ENCODE measurements around the gene TAF12.
A peak's percentile ranks its signal among the peaks of the same experiment; 100 is the strongest.
"Not testable (repeated sequence)": the region's sequence is repeated elsewhere in the genome, so short reads cannot be mapped to it uniquely, and the experiment has no call there.

TAF12 gene

DNA sequence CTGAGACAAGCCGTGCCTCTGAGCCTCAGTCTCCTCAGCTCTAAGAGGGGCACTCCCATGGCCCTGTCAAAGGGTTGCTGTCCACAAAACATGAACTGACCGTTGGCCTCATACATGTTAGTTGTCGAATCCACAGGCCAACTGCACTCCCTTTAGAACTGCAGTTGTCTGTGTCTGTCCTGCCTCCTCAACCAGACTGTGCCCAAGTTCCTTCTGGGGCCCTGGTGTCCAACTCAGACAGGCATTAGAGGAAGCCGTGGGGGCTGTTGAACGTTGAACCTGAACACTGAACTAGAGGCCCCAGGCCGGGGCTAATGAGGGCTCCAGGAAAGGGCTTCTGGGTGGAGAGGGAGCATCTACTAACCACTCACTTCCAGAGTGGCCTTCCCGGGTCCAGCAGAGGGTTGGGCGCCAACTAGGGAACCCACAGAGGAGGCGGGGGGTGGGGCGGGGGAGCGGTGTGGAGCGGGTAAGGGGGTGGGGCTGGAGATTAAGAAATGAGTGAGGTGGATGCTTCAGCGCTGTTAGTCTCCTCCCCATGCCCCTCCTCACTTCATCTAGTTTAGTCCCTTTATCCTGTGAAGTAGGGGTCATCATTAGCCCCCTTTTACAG is 51.1 kb downstream of the TAF12 start, which contains the start of gene RAB42:
RAB42 (plus strand) TSS at position 558 of the 613 bp plus-strand sequence. CDS start 247 bp downstream, outside the sequence.
- Histone ChIP-seq H4K8ac (ENCODE audit: low read depth, low read length) (peak within 1 kb of the TSS; percentile 85), H3K4ac (ENCODE audit: low read depth, low read length) (no peak within 1 kb of the TSS), H3K79me1 (ENCODE audit: low read length) (peaks cover 7% of the 10 kb centered on the region), H3K4me1 (ENCODE audit: control insufficient read depth in 1 of 2, insufficient read depth in 2 of 2, low read length in 2 of 2) (peaks cover 8 to 10% of the 10 kb centered on the region in 2 experiments), H3K79me2 (ENCODE audit: control insufficient read depth, insufficient read depth, low read length, poor library complexity) (peaks cover 5% of the 10 kb centered on the region), H3K9me3 (ENCODE audit: insufficient read depth, low read depth, low read length) (no peaks in the 10 kb centered on the region), H2BK5ac (ENCODE audit: low read depth, low read length, poor library complexity) (peak within 1 kb of the TSS; percentile 27), H3K36me3 (ENCODE audit: control insufficient read depth in 1 of 2, insufficient read depth in 2 of 2, low read length in 2 of 2) (no peaks in the 10 kb centered on the region), H3K18ac (ENCODE audit: low read length) (peak within 1 kb of the TSS; percentile 41), H3K9ac (ENCODE audit: low read length) (no peak within 1 kb of the TSS), H3K4me2 (ENCODE audit: low read length) (peak within 1 kb of the TSS; percentile 90), H2BK12ac (ENCODE audit: low read length) (peak within 1 kb of the TSS; percentile 80), H2AFZ (ENCODE audit: insufficient read depth, low read length, poor library complexity) (peak within 1 kb of the TSS; percentile 82), H3K4me3 (ENCODE audit: low read depth, low read length) (peak within 1 kb of the TSS; percentile 67), H4K91ac (ENCODE audit: low read depth, low read length) (peak within 1 kb of the TSS; percentile 70), H2AK5ac (ENCODE audit: low read length) (peak within 1 kb of the TSS; percentile 59), H3K27ac (ENCODE audit: low read depth, low read length) (no peak within 1 kb of the TSS), H3K23ac (ENCODE audit: low read length) (no peak within 1 kb of the TSS), H4K12ac (ENCODE audit: low read depth, low read length) (peak within 1 kb of the TSS; percentile 74), H3K14ac (ENCODE audit: low read length) (peak within 1 kb of the TSS; percentile 89), H3K27me3 (ENCODE audit: insufficient read depth, low read length) (no peaks in the 10 kb centered on the region), H2BK120ac (ENCODE audit: insufficient read depth, low read length, poor library complexity) (peak within 1 kb of the TSS; percentile 21)
- DNase-seq = no peak
- no CpG with 5 or more reads among the region's 13 CpGs for WGBS (ENCODE audit: extremely low coverage, insufficient coverage, insufficient read length)

DNA sequence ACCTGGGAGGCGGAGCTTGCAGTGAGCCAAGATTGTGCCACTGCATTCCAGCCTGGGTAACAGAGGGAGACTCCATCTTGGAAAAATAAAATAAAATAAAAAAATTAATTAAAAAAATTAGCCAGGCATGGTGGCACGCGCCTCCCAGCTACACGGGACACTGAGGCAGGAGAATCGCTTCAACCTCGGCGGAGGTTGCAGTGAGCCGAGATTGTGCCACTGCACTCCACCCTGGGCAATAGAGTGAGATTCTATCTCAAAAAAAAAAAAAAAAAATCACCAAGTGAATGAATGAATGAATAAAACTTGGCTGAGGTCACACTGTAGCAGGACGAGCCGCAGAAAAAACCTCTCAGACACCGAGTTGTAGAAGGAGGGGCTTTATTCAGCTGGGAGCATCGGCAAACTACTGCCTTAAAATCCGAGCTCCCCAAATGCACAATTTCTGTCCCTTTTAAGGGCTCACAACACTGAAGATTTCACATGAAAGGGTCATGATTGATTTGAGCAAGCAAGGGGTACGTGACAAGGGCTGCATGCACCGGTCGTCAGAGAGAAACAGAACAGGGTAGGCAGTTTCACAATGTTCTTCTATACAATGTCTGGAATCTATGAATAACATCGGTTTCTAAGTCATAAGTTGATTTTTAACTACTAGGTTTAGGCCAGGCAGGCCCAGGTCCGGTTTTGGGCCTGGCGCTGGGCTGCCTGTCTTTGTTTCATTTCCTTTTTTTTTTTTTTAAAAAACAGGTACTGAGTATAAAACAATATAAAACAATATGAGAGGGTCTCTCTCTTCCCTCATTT is 56.1 kb downstream of the TAF12 start:
- not testable (repeated sequence) for H2AFZ ChIP-seq (ENCODE audit: insufficient read depth, low read length, poor library complexity); H3K27ac ChIP-seq (ENCODE audit: low read depth, low read length); H4K91ac ChIP-seq (ENCODE audit: low read depth, low read length); H3K79me1 ChIP-seq (ENCODE audit: low read length); H4K8ac ChIP-seq (ENCODE audit: low read depth, low read length); H2BK120ac ChIP-seq (ENCODE audit: insufficient read depth, low read length, poor library complexity); H3K4ac ChIP-seq (ENCODE audit: low read depth, low read length); H2AK5ac ChIP-seq (ENCODE audit: low read length); H3K14ac ChIP-seq (ENCODE audit: low read length); H3K18ac ChIP-seq (ENCODE audit: low read length); H3K36me3 ChIP-seq (ENCODE audit: control insufficient read depth in 1 of 2, insufficient read depth in 2 of 2, low read length in 2 of 2); H3K4me3 ChIP-seq (ENCODE audit: low read depth, low read length); H3K79me2 ChIP-seq (ENCODE audit: control insufficient read depth, insufficient read depth, low read length, poor library complexity); H2BK5ac ChIP-seq (ENCODE audit: low read depth, low read length, poor library complexity); H3K23ac ChIP-seq (ENCODE audit: low read length); H3K27me3 ChIP-seq (ENCODE audit: insufficient read depth, low read length); H4K12ac ChIP-seq (ENCODE audit: low read depth, low read length); H2BK12ac ChIP-seq (ENCODE audit: low read length); H3K4me1 ChIP-seq (ENCODE audit: control insufficient read depth in 1 of 2, insufficient read depth in 2 of 2, low read length in 2 of 2); H3K9ac ChIP-seq (ENCODE audit: low read length); H3K9me3 ChIP-seq (ENCODE audit: insufficient read depth, low read depth, low read length); H3K4me2 ChIP-seq (ENCODE audit: low read length)
- no CpG with 5 or more reads among the region's 19 CpGs for WGBS (ENCODE audit: extremely low coverage, insufficient coverage, insufficient read length)
- DNase-seq = peak in 1 of 2 donors; percentile 25

DNA sequence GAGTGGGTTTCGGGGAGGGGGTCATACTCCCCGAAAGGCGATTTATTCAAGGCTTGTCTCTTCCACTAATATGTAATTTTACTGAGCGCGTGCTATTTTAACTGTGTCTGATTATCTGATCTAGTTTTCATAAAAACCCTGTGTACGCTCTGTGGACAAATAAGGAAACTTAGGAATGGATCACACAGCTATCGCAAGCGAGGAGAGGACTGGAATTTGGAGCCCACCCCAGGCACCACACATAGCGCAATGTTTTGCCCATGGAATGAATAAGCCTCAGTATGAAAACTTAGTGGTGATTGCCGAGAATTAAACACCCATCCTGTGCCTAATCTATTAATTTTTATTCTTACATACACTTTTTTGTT is 60.6 kb downstream of the TAF12 start:
- Histone ChIP-seq H3K79me2 (ENCODE audit: control insufficient read depth, insufficient read depth, low read length, poor library complexity) (peaks cover 15% of the 10 kb centered on the region), H3K18ac (ENCODE audit: low read length) (no peak overlapping the region), H2BK5ac (ENCODE audit: low read depth, low read length, poor library complexity) (peak overlapping the region; percentile 52), H4K12ac (ENCODE audit: low read depth, low read length) (peak overlapping the region; percentile 32), H3K9me3 (ENCODE audit: insufficient read depth, low read depth, low read length) (no peaks in the 10 kb centered on the region), H3K27me3 (ENCODE audit: insufficient read depth, low read length) (no peaks in the 10 kb centered on the region), H3K4me1 (ENCODE audit: control insufficient read depth in 1 of 2, insufficient read depth in 2 of 2, low read length in 2 of 2) (peaks cover 6 to 9% of the 10 kb centered on the region in 2 experiments), H2BK120ac (ENCODE audit: insufficient read depth, low read length, poor library complexity) (peak overlapping the region; percentile 33), H3K14ac (ENCODE audit: low read length) (peak overlapping the region; percentile 55), H3K4me2 (ENCODE audit: low read length) (peak overlapping the region; percentile 73), H2BK12ac (ENCODE audit: low read length) (peak overlapping the region; percentile 15), H2AFZ (ENCODE audit: insufficient read depth, low read length, poor library complexity) (peak overlapping the region; percentile 14), H3K27ac (ENCODE audit: low read depth, low read length) (peak overlapping the region; percentile 48), H3K23ac (ENCODE audit: low read length) (no peak overlapping the region), H3K36me3 (ENCODE audit: control insufficient read depth in 1 of 2, insufficient read depth in 2 of 2, low read length in 2 of 2) (peaks cover 19 to 35% of the 10 kb centered on the region in 2 experiments), H3K4ac (ENCODE audit: low read depth, low read length) (peak overlapping the region; percentile 56), H3K4me3 (ENCODE audit: low read depth, low read length) (peak overlapping the region; percentile 68), H2AK5ac (ENCODE audit: low read length) (peak overlapping the region; percentile 36), H4K91ac (ENCODE audit: low read depth, low read length) (peak overlapping the region; percentile 60), H4K8ac (ENCODE audit: low read depth, low read length) (peak overlapping the region; percentile 79), H3K9ac (ENCODE audit: low read length) (peak overlapping the region; percentile 65), H3K79me1 (ENCODE audit: low read length) (peaks cover 9% of the 10 kb centered on the region)
- DNase-seq = no peak
- no CpG with 5 or more reads among the region's 10 CpGs for WGBS (ENCODE audit: extremely low coverage, insufficient coverage, insufficient read length)

DNA sequence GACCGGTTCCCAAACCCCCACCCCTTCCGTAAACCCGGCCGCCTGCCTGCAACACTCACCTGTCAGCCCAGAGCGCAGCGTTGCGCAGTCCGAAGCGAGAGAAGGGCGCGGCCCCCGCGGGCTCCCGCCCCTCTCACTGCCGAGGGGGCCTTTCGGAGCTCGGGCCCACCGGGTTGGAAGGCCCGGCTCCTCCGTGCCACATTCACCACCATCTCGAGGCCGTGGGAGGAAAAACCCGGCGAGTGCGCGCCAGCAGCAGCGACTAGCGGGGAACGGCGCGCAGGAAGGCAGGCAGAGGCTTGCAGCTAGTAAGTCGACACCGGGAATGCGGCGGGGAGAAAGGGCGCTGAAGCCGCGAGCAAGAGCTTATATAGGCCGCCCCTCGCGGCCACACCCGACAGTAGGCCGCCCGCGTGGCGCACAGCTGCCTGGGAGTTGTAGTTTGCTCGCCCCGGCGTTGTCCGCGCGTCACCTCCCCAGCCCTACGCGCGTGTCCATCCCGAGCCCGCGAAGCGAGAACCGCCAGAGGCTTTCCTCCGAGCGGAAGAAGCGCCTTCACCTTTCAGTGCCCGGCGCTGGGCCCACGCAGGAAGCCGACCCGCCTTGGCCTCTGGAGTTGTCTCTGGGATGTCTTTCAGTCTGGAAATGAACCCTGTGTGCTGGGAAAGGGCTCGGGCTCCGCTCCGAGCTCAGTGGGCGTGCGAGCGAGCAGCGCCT is 61.2 kb downstream of the TAF12 start:
- Histone ChIP-seq H3K4me2 (ENCODE audit: low read length) (peak overlapping the region; percentile 76), H2AK5ac (ENCODE audit: low read length) (no peak overlapping the region), H2AFZ (ENCODE audit: insufficient read depth, low read length, poor library complexity) (peak overlapping the region; percentile 14), H4K8ac (ENCODE audit: low read depth, low read length) (peak overlapping the region; percentile 79), H3K27ac (ENCODE audit: low read depth, low read length) (peak overlapping the region; percentile 48), H3K9ac (ENCODE audit: low read length) (peak overlapping the region; percentile 86), H3K79me1 (ENCODE audit: low read length) (peaks cover 9% of the 10 kb centered on the region), H3K4me1 (ENCODE audit: control insufficient read depth in 1 of 2, insufficient read depth in 2 of 2, low read length in 2 of 2) (peaks cover 6 to 9% of the 10 kb centered on the region in 2 experiments), H3K23ac (ENCODE audit: low read length) (no peak overlapping the region), H2BK12ac (ENCODE audit: low read length) (peak overlapping the region; percentile 15), H4K12ac (ENCODE audit: low read depth, low read length) (peak overlapping the region; percentile 32), H3K4ac (ENCODE audit: low read depth, low read length) (peak overlapping the region; percentile 82), H3K79me2 (ENCODE audit: control insufficient read depth, insufficient read depth, low read length, poor library complexity) (peaks cover 15% of the 10 kb centered on the region), H3K9me3 (ENCODE audit: insufficient read depth, low read depth, low read length) (no peaks in the 10 kb centered on the region), H4K91ac (ENCODE audit: low read depth, low read length) (peak overlapping the region; percentile 60), H3K36me3 (ENCODE audit: control insufficient read depth in 1 of 2, insufficient read depth in 2 of 2, low read length in 2 of 2) (peaks cover 19 to 38% of the 10 kb centered on the region in 2 experiments), H3K27me3 (ENCODE audit: insufficient read depth, low read length) (no peaks in the 10 kb centered on the region), H2BK5ac (ENCODE audit: low read depth, low read length, poor library complexity) (peak overlapping the region; percentile 52), H3K18ac (ENCODE audit: low read length) (peak overlapping the region; percentile 53), H3K4me3 (ENCODE audit: low read depth, low read length) (peak overlapping the region; percentile 85), H3K14ac (ENCODE audit: low read length) (peak overlapping the region; percentile 58), H2BK120ac (ENCODE audit: insufficient read depth, low read length, poor library complexity) (peak overlapping the region; percentile 33)
- peak; percentile 95 to 98 for DNase-seq
- no CpG with 5 or more reads among the region's 75 CpGs for WGBS (ENCODE audit: extremely low coverage, insufficient coverage, insufficient read length)
